Natural killer cell (primary cell): ENCODE data around the gene SHC2. TPM values are rescaled to one million over a fixed set of nuclear protein-coding genes. Genes with fewer than 3 reads are reported as not detected.
"Not testable (repeated sequence)": the region's sequence is repeated elsewhere in the genome, so short reads cannot be mapped to it uniquely, and the experiment has no call there.

Experiments used
- ATAC-seq, 3 donors: fragments of 150-1000 bp in 2 of 3; fragments of 200-7000 bp in 1 of 3; cut with Tn5 transposase; 1 replicate in 1 of 3; 2 replicates in 2 of 3; pipeline ENCODE4 v1.10.0; 2021; ENCODE audit warnings: mild to moderate bottlenecking in 2 of 3, moderate library complexity in 2 of 3
- DNase-seq, 2 donors: peaks; one replicate each; pipeline versions ENCODE4 v3.0.0 to v3.0.0-alpha.2; 2013 to 2021; ENCODE audit warnings: mixed read lengths in 1 of 2
- H3K27ac ChIP-seq: one replicate; pipeline ENCODE4 v1.5.1; 2013; ENCODE audit warnings: mild to moderate bottlenecking, low read length
- H3K27me3 ChIP-seq: one replicate; pipeline ENCODE4 v1.6.1; 2013; ENCODE audit warnings: low read length; ENCODE audit not compliant: control insufficient read depth, insufficient read depth
- H3K36me3 ChIP-seq: one replicate; pipeline ENCODE4 v1.6.1; 2013; ENCODE audit warnings: low read length; ENCODE audit not compliant: control insufficient read depth, insufficient read depth
- H3K4me1 ChIP-seq: one replicate; pipeline ENCODE4 v1.6.1; 2013; ENCODE audit warnings: low read length; ENCODE audit not compliant: control insufficient read depth, insufficient read depth
- H3K4me3 ChIP-seq: one replicate; pipeline ENCODE4 v1.5.1; 2013; ENCODE audit warnings: low read length
- H3K9me3 ChIP-seq: one replicate; pipeline ENCODE4 v1.6.1; 2013; ENCODE audit warnings: low read length; ENCODE audit not compliant: control insufficient read depth, insufficient read depth
- H3K27ac Mint-ChIP-seq, 2 donors: one replicate each; pipeline ENCODE4 v1.8.0; 2022; ENCODE audit warnings: mild to moderate bottlenecking in 2 of 2, mixed read lengths in 2 of 2, moderate library complexity in 1 of 2
- H3K27me3 Mint-ChIP-seq, 2 donors: one replicate each; pipeline ENCODE4 v1.8.0; 2022; ENCODE audit warnings: low read depth in 2 of 2, mixed read lengths in 2 of 2
- H3K36me3 Mint-ChIP-seq: one replicate; pipeline ENCODE4 v1.8.0; 2022; ENCODE audit warnings: mixed read lengths
- H3K4me1 Mint-ChIP-seq, 2 donors: one replicate each; pipeline ENCODE4 v1.8.0; 2022; ENCODE audit warnings: mixed read lengths in 2 of 2
- H3K4me3 Mint-ChIP-seq: one replicate; pipeline ENCODE4 v1.8.0; 2022; ENCODE audit warnings: mild to moderate bottlenecking, moderate library complexity, mixed read lengths
- H3K9me3 Mint-ChIP-seq, 2 donors: one replicate each; pipeline ENCODE4 v1.8.0; 2022; ENCODE audit warnings: mixed read lengths in 2 of 2
- CTCF ChIP-seq: fragments of 200-600 bp; IDR thresholded peaks from one replicate; pipeline ENCODE4 v1.8.0; 2022; ENCODE audit warnings: antibody characterized with exemption
- WGBS: methylation state at CpG from one replicate; pipeline ENCODE4 v1.1.7; 2013; ENCODE audit warnings: missing lambda C conversion rate; ENCODE audit not compliant: insufficient coverage; 5-methylcytosine and 5-hydroxymethylcytosine counted together
- intact Hi-C: fragments of 100-400 bp; cut with micrococcal nuclease; formaldehyde crosslinking; loops from one replicate; pipeline ENCODE4 v1.14.2; 2022
- total RNA-seq, 4 donors: library from RNA; stranded (reverse); fragments of 120-200 nt in 1 of 4; gene quantifications; one replicate each; pipeline versions ENCODE4 v1.2.3 to v1.2.4, GENCODE V29; 2013 to 2022

Gene SHC2
- total RNA-seq, 3 donors from 2014 or later (not counting 1 experiment from before 2014, with no cell fraction given): 0.75 TPM; not detected in 2

- WGBS: 92% methylated on average over 22 of the region's 22 CpGs
- no peak for DNase-seq
- H3K4me1 Mint-ChIP-seq: no peaks in the 10 kb centered on the region
Observed at GRCh38 chr19:453606-454005, 7.2 kb downstream of the SHC2 start.

GRCh38 chr19:452829-453228 is 8.0 kb downstream of the SHC2 start:
- Histone ChIP-seq H3K36me3 (no peaks in the 10 kb centered on the region), H3K27ac (no peak overlapping the region), H3K4me3 (no peak overlapping the region), H3K9me3 (peaks cover 6% of the 10 kb centered on the region), H3K27me3 (no peaks in the 10 kb centered on the region), H3K4me1 (no peaks in the 10 kb centered on the region)
- H3K36me3 Mint-ChIP-seq: no peaks in the 10 kb centered on the region
- intact Hi-C loops: no loop called here
- TF ChIP-seq CTCF: no peak
- no peak overlapping the region for H3K27ac Mint-ChIP-seq
- no peak overlapping the region for H3K4me3 Mint-ChIP-seq
- DNase-seq (no peak), ATAC-seq (no peak)
- 93% methylated on average over 16 of the region's 16 CpGs for WGBS
- H3K27me3 Mint-ChIP-seq: peaks cover 0 to 8% of the 10 kb centered on the region in 2 donors
- no peaks in the 10 kb centered on the region for H3K4me1 Mint-ChIP-seq
- H3K9me3 Mint-ChIP-seq: no peaks in the 10 kb centered on the region

More at GRCh38 chr19:453606-454005, 7.2 kb downstream of the SHC2 start:
- no peak for TF ChIP-seq CTCF
- no peak overlapping the region for H3K4me3 ChIP-seq
- Mint-ChIP-seq H3K27me3 (peaks cover 0 to 8% of the 10 kb centered on the region in 2 donors), H3K27ac (no peak overlapping the region), H3K36me3 (no peaks in the 10 kb centered on the region), H3K4me3 (no peak overlapping the region), H3K9me3 (no peaks in the 10 kb centered on the region)
- H3K36me3 ChIP-seq: no peaks in the 10 kb centered on the region
- peaks cover 6% of the 10 kb centered on the region for H3K9me3 ChIP-seq
- H3K27me3 ChIP-seq: no peaks in the 10 kb centered on the region
- no peak overlapping the region for H3K27ac ChIP-seq
- no peak for ATAC-seq
- intact Hi-C loops: no loop called here
- no peaks in the 10 kb centered on the region for H3K4me1 ChIP-seq

- H3K27me3 Mint-ChIP-seq, DNase-seq, intact Hi-C loops: not testable (repeated sequence)
Observed at GRCh38 chr19:450912-451481, 9.8 kb downstream of the SHC2 start.

GRCh38 chr19:449916-450315 is 10.9 kb downstream of the SHC2 start:
- TF ChIP-seq CTCF: no peak
- no peak overlapping the region for H3K4me3 Mint-ChIP-seq
- DNase-seq: no peak
- no peaks in the 10 kb centered on the region for H3K27me3 ChIP-seq
- H3K4me1 ChIP-seq: no peaks in the 10 kb centered on the region
- no peaks in the 10 kb centered on the region for H3K36me3 Mint-ChIP-seq
- 94% methylated on average over 20 of the region's 20 CpGs for WGBS
- no peak overlapping the region for H3K27ac Mint-ChIP-seq
- no peak overlapping the region for H3K4me3 ChIP-seq
- no peaks in the 10 kb centered on the region for H3K27me3 Mint-ChIP-seq
- H3K36me3 ChIP-seq: no peaks in the 10 kb centered on the region
- H3K9me3 Mint-ChIP-seq: no peaks in the 10 kb centered on the region
- H3K9me3 ChIP-seq: peaks cover 6% of the 10 kb centered on the region
- no peaks in the 10 kb centered on the region for H3K4me1 Mint-ChIP-seq
- H3K27ac ChIP-seq: no peak overlapping the region
- intact Hi-C loops: no loop called here
- no peak for ATAC-seq

More at GRCh38 chr19:450912-451481, 9.8 kb downstream of the SHC2 start:
- not testable (repeated sequence) for H3K4me1 ChIP-seq, H3K27ac ChIP-seq, H3K4me3 Mint-ChIP-seq, H3K27ac Mint-ChIP-seq, ATAC-seq, H3K36me3 ChIP-seq, H3K27me3 ChIP-seq, H3K36me3 Mint-ChIP-seq, H3K4me3 ChIP-seq, H3K9me3 ChIP-seq, H3K4me1 Mint-ChIP-seq, H3K9me3 Mint-ChIP-seq
- 97% methylated on average over 33 of the region's 33 CpGs for WGBS
